B cell (primary cell): Measurements from ENCODE around the gene COL17A1. TPM values are rescaled to one million over a fixed set of nuclear protein-coding genes. Genes with fewer than 3 reads are reported as not detected.
A peak's percentile ranks its signal among the peaks of the same experiment; 100 is the strongest.

Source experiments
- ATAC-seq: fragments of 200-7000 bp; cut with Tn5 transposase; one replicate; pipeline ENCODE4 v1.10.0; 2021; ENCODE audit warnings: low read depth, mild to moderate bottlenecking, moderate number of reproducible peaks, moderate library complexity
- CTCF ChIA-PET: fragments of 350-600 bp; sonication (Branson Sonifier 250); formaldehyde crosslinking; loops from one replicate; lab custom pipeline; 2021; ENCODE audit warnings: antibody characterized with exemption, inconsistent platforms; lab: Charles Lee
- POLR2A ChIA-PET: fragments of 350-600 bp; sonication (Branson Sonifier 250); formaldehyde crosslinking; loops from one replicate; lab custom pipeline; 2021; ENCODE audit warnings: antibody characterized with exemption; lab: Charles Lee
- DNase-seq: peaks from one replicate; pipeline ENCODE4 v3.0.0; 2013
- H2AFZ ChIP-seq: 2 replicates; pipeline ENCODE4 v1.6.1; 2012; ENCODE audit warnings: mild to moderate bottlenecking, low read depth, low read length; ENCODE audit not compliant: insufficient read depth, poor library complexity, severe bottlenecking
- H3K27ac ChIP-seq, 2 donors: 1 replicate in 1 of 2; 2 replicates in 1 of 2; pipeline ENCODE4 v1.5.1; 2012 to 2013; ENCODE audit warnings: low read length in 2 of 2, mild to moderate bottlenecking in 2 of 2, moderate library complexity in 1 of 2
- H3K27me3 ChIP-seq, 4 experiments: fragments of 200-600 bp in 1 of 4; sonication (generic) in 1 of 4; replicated peaks in 1 of 4; 1 replicate in 2 of 4; 2 replicates in 2 of 4; pipeline versions ENCODE4 v1.6.1 to v1.7.0; 2013 to 2016; ENCODE audit warnings: low read length in 3 of 4, mild to moderate bottlenecking in 2 of 4, mixed read lengths in 1 of 4, moderate library complexity in 1 of 4; ENCODE audit not compliant: insufficient read depth in 4 of 4, control insufficient read depth in 3 of 4; ENCODE audit errors: control extremely low read depth in 1 of 4
- H3K36me3 ChIP-seq, 2 experiments: replicated peaks in 1 of 2; 1 replicate in 1 of 2; 2 replicates in 1 of 2; pipeline versions ENCODE4 v1.6.1 to v1.7.1; 2013; ENCODE audit warnings: low read length in 1 of 2; ENCODE audit not compliant: insufficient read depth in 2 of 2, control insufficient read depth in 1 of 2; ENCODE audit errors: control extremely low read depth in 1 of 2, extremely low read depth in 1 of 2
- H3K4me1 ChIP-seq, 2 donors: fragments of 200-600 bp in 1 of 2; sonication (generic) in 1 of 2; 1 replicate in 1 of 2; 2 replicates in 1 of 2; pipeline versions ENCODE4 v1.5.1 to v1.6.1; 2013 to 2017; ENCODE audit warnings: low read length in 2 of 2; ENCODE audit not compliant: control insufficient read depth in 2 of 2, insufficient read depth in 2 of 2
- H3K4me2 ChIP-seq: replicated peaks from 2 replicates; pipeline ENCODE3; 2012; ENCODE audit warnings: mild to moderate bottlenecking, low read depth, low read length; ENCODE audit not compliant: poor library complexity, severe bottlenecking
- H3K4me3 ChIP-seq, 5 experiments: fragments of 200-600 bp in 1 of 5; sonication (generic) in 1 of 5; 1 replicate in 3 of 5; 2 replicates in 2 of 5; pipeline versions ENCODE4 v1.5.1 to v1.7.0; 2011 to 2016; ENCODE audit warnings: low read length in 4 of 5, mild to moderate bottlenecking in 4 of 5, low read depth in 2 of 5, control low read depth in 1 of 5, moderate library complexity in 1 of 5; ENCODE audit not compliant: insufficient read depth in 1 of 5; ENCODE audit errors: control extremely low read depth in 1 of 5, extremely low read depth in 1 of 5
- H3K79me2 ChIP-seq: fragments of 200-600 bp; sonication (generic); one replicate; pipeline ENCODE4 v1.6.0; 2016; ENCODE audit warnings: low read length; ENCODE audit not compliant: control insufficient read depth, insufficient read depth
- H3K9ac ChIP-seq: fragments of 200-600 bp; sonication (generic); 2 replicates; pipeline ENCODE4 v1.6.1; 2017; ENCODE audit warnings: mild to moderate bottlenecking, low read length, moderate library complexity
- H3K9me3 ChIP-seq, 3 donors: one replicate each; pipeline versions ENCODE4 v1.6.1 to v1.7.1; 2013; ENCODE audit warnings: low read length in 2 of 3; ENCODE audit not compliant: control insufficient read depth in 2 of 3, insufficient read depth in 1 of 3; ENCODE audit errors: control extremely low read depth in 1 of 3
- H4K20me1 ChIP-seq: 2 replicates; pipeline ENCODE4 v1.6.0; 2012; ENCODE audit warnings: mild to moderate bottlenecking, low read length; ENCODE audit not compliant: insufficient read depth, control insufficient read depth, poor library complexity, severe bottlenecking
- H3K27ac Mint-ChIP-seq: one replicate; pipeline ENCODE4 v1.8.0; 2021; ENCODE audit warnings: mixed read lengths
- H3K27me3 Mint-ChIP-seq: one replicate; pipeline ENCODE4 v1.8.0; 2021; ENCODE audit warnings: mixed read lengths
- H3K4me1 Mint-ChIP-seq: one replicate; pipeline ENCODE4 v1.8.0; 2021; ENCODE audit warnings: mixed read lengths
- H3K4me3 Mint-ChIP-seq: one replicate; pipeline ENCODE4 v1.8.0; 2021; ENCODE audit warnings: mixed read lengths
- H3K9me3 Mint-ChIP-seq: one replicate; pipeline ENCODE4 v1.8.0; 2022; ENCODE audit warnings: mixed read lengths; ENCODE audit not compliant: insufficient read depth
- CTCF ChIP-seq: fragments of 200-600 bp; IDR thresholded peaks from one replicate; pipeline ENCODE4 v1.8.0; 2022; ENCODE audit warnings: antibody characterized with exemption, mild to moderate bottlenecking
- EZH2 ChIP-seq: IDR thresholded peaks from 2 replicates; pipeline ENCODE4 v1.6.1; 2012; ENCODE audit warnings: borderline replicate concordance, low read depth, mild to moderate bottlenecking, moderate library complexity, low read length; ENCODE audit not compliant: insufficient read depth, poor library complexity, severe bottlenecking
- WGBS: methylation state at CpG from one replicate; pipeline ENCODE4 v1.1.5; 2013; ENCODE audit warnings: missing lambda C conversion rate; ENCODE audit not compliant: insufficient coverage; 5-methylcytosine and 5-hydroxymethylcytosine counted together
- intact Hi-C: fragments of 100-400 bp; cut with micrococcal nuclease; formaldehyde crosslinking; loops from one replicate; pipeline ENCODE4 v1.10.0; 2022
- polyA plus RNA-seq: library from polyadenylated mRNA; depleted of rRNA; stranded (reverse); fragments of >200 nt; gene quantifications from 2 replicates; pipeline ENCODE4 v1.2.3, GENCODE V29; 2012
- total RNA-seq, 2 donors: library from RNA; stranded (reverse); fragments of 120-200 nt in 1 of 2; gene quantifications; 1 replicate in 1 of 2; 2 replicates in 1 of 2; pipeline versions ENCODE4 v1.2.3 to v1.2.4, GENCODE V29; 2013 to 2022

Gene COL17A1
- total and polyA plus RNA-seq, 2 donors (not counting 1 experiment from before 2014, with no cell fraction given), result not detected

DNA sequence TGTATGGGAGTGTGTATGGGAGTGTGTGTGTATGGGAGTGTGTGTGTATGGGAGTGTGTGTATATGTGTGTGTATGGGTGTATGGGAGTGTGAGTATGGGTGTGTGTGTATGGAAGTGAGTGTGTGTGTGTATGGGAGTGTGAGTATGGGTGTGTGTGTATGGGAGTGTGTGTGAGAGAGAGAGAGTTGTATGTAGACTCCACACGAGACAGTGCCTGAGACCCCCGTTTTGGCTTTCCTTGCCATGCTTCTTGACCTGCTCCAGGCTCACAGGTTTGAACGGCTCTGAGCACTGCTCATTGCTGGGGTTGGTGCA, 49.7 kb downstream of the COL17A1 start:
- H3K4me3 Mint-ChIP-seq, result no peak overlapping the region
- POLR2A ChIA-PET, result no interaction called here

More for the DNA sequence above, 49.7 kb downstream of the COL17A1 start:
- Histone ChIP-seq H3K36me3 (no peaks in the 10 kb centered on the region), H2AFZ (no peak overlapping the region), H3K4me1 (no peaks in the 10 kb centered on the region), H3K27ac (no peak overlapping the region), H3K4me3 (no peak overlapping the region), H3K9ac (no peak overlapping the region), H4K20me1 (no peaks in the 10 kb centered on the region), H3K79me2 (no peaks in the 10 kb centered on the region), H3K4me2 (no peak overlapping the region), H3K27me3 (no peaks in the 10 kb centered on the region), H3K9me3 (no peaks in the 10 kb centered on the region)
- peak; percentile 28 for ATAC-seq
- no peaks in the 10 kb centered on the region for H3K27me3 Mint-ChIP-seq
- 100% methylated on average over 3 of the region's 3 CpGs for WGBS
- H3K27ac Mint-ChIP-seq, result no peak overlapping the region
- no peaks in the 10 kb centered on the region for H3K9me3 Mint-ChIP-seq
- DNase-seq, result no peak
- CTCF ChIA-PET, result no interaction called here
- no peak for TF ChIP-seq EZH2
- no peak for TF ChIP-seq CTCF
- no peaks in the 10 kb centered on the region for H3K4me1 Mint-ChIP-seq
- intact Hi-C loops, result no loop called here
